Subcutaneous adipose tissue (tissue), 4 donors: ENCODE data around the gene MYH2. TPM values are rescaled to one million over a fixed set of nuclear protein-coding genes. Genes with fewer than 3 reads are reported as not detected.

ENCODE experiments used
- CTCF ChIP-seq: fragments of 450-650 bp; IDR thresholded peaks from one replicate; pipeline ENCODE4 v1.5.1; 2016; ENCODE audit warnings: low read depth, mild to moderate bottlenecking, control low read depth, antibody characterized with exemption, moderate library complexity
- total RNA-seq, 4 donors: library from RNA; depleted of rRNA; stranded (reverse); fragments of >200 nt; gene quantifications; one replicate each; pipeline ENCODE4 v1.1.0, GENCODE V29; 2016

The MYH2 gene
- total RNA-seq, 4 donors from 2014 or later: not detected

- no peak for TF ChIP-seq CTCF
Observed at GRCh38 chr17:10513299-10514067, 36.0 kb downstream of the MYH2 start.

- no peak for TF ChIP-seq CTCF
Observed at GRCh38 chr17:10512856-10513255, 36.6 kb downstream of the MYH2 start.

- TF ChIP-seq CTCF: no peak
Observed at GRCh38 chr17:10499950-10500349, 49.5 kb downstream of the MYH2 start.

- TF ChIP-seq CTCF: no peak
Observed at GRCh38 chr17:10492004-10492403, 57.5 kb downstream of the MYH2 start.

GRCh38 chr17:10482252-10482651 is 67.2 kb downstream of the MYH2 start:
- no peak for TF ChIP-seq CTCF

GRCh38 chr17:10477701-10478100 is 71.8 kb downstream of the MYH2 start:
- TF ChIP-seq CTCF: no peak

- TF ChIP-seq CTCF: no peak
Observed at GRCh38 chr17:10474536-10474935, 74.9 kb downstream of the MYH2 start.
